Activated CD4-positive, CD25-positive, alpha-beta regulatory T cell treated with anti-CD3 and anti-CD28 coated beads, Interleukin-2, amount 50 U/mL, for 16 hours (primary cell): ENCODE results near the gene MOB3B.
"Not testable (repeated sequence)": the region's sequence is repeated elsewhere in the genome, so short reads cannot be mapped to it uniquely, and the experiment has no call there.

Experiments used
- DNase-seq: peaks from one replicate; pipeline ENCODE4 v3.0.0-alpha.2; 2020; ENCODE audit warnings: low read depth, low spot score

Gene MOB3B

GRCh38 chr9:27518809-27519208 lies 10.8 kb downstream of the MOB3B start:
- no peak for DNase-seq

GRCh38 chr9:27518006-27518405 lies 11.6 kb downstream of the MOB3B start:
- DNase-seq, result no peak

GRCh38 chr9:27514551-27514950 lies 15.1 kb downstream of the MOB3B start:
- DNase-seq, result no peak

GRCh38 chr9:27511771-27512170 lies 17.8 kb downstream of the MOB3B start:
- DNase-seq, result no peak

- DNase-seq, result no peak
Measured at GRCh38 chr9:27510780-27511179, 18.8 kb downstream of the MOB3B start.

- no peak for DNase-seq
Measured at GRCh38 chr9:27506981-27507380, 22.6 kb downstream of the MOB3B start.

DNA sequence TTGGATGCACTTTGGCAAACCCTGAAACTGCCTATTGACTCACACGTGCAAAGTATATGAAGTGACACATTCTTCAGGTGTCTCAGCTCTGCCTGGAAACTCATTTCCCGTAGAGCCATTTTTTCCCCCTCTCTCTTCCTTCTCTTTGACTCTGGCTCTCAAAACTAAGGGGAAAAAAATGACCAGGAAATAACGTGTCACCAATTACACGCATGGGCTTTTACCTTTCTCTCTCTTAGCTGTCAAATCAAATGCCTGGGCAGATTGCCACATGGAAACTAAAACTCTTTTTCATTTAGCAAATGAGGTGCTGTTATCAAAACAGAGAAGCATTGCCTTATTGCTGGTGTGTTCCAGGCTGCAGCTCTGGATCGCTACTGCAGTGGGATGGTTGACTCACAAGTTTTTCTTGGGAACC lies 23.9 kb downstream of the MOB3B start:
- DNase-seq, result no peak

DNA sequence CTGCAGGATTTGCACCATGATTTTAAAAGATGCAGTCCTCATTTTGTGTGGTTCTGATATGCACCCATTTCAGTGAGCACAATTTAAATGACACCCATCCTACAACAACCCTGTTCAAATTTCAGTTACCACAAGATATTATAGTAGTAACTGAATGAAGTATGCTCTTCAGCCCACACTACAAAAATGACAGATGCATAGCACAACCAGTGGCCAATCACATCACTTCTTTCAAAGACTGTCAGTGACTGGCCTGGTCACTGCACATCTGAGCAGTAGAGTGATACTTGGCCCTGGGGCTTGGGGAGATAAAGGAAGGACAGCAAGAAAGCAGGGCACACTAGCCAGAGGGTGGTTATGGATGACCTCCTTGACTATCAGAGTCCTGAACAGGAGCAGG lies 25.4 kb downstream of the MOB3B start:
- DNase-seq, result no peak

- no peak for DNase-seq
Measured at GRCh38 chr9:27503623-27504022, 26.0 kb downstream of the MOB3B start.

- DNase-seq, result not testable (repeated sequence)
Measured at GRCh38 chr9:27500902-27501301, 28.7 kb downstream of the MOB3B start.

GRCh38 chr9:27499451-27499850 lies 30.2 kb downstream of the MOB3B start:
- no peak for DNase-seq

- no peak for DNase-seq
Measured at GRCh38 chr9:27497883-27498417, 31.7 kb downstream of the MOB3B start.

- no peak for DNase-seq
Measured at GRCh38 chr9:27496135-27496504, 33.5 kb downstream of the MOB3B start.

- no peak for DNase-seq
Measured at GRCh38 chr9:27495480-27496134, 34.0 kb downstream of the MOB3B start.

DNA sequence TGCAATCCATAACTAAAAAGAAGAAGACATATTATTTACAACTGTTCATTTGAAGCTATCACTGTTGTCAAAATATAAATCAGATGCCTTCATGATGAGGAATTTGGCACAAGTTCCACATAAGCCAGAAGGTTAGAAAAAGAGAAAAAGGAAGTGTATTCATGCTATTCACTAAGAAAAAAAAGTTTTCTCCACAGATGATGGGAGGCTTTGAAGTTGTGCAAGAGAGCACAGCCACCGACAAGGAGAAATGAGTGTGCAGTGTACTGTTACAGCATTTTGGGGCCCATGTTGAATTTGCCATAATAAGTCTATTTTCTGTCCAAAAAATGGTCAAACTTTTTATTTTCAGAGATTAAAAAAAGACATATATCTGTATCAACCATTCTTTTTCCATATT lies 38.5 kb downstream of the MOB3B start:
- no peak for DNase-seq

GRCh38 chr9:27489087-27489876 lies 40.3 kb downstream of the MOB3B start:
- DNase-seq, result no peak

DNA sequence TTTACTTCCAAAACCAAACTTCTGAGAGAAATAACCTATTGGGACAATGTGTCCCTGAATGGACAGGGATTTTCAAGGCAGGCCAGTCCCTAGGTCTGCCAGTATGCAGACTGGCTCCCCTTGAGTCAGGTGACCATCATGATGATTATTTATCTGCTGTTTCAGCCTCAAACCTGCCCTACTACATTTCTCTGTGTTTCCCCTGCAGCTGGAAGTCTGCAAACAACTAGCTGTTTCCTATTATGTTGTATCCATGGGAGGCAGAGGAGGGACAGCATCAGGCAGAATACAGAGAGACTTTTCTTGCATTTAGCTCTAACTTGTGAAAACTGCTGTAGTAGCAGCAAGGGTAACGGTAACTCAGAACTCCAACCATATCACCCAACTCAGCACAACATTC lies 41.7 kb downstream of the MOB3B start:
- DNase-seq, result no peak

DNA sequence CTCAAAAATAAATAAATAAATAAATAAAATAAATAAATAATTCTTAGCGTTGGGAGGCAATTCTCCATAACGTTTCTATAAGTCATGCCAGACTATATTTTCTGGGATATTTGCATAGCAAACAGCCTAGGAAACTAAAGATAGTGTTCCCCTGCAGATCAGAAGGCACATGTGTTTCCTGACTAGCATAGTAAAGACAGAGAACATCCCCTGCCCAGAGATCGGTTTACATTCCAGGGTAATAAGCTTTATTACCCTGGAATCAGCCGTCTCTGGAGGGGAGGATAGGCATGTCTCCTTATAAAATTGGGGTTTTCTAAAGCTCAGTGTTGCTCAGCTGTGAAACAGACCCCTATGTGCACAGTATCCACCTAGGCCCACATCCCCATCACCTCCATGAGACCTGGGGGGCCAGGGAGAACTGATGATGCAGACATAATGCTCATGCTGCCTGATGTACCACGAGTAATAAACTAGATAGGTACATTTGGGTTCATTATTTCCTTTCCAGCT lies 42.4 kb downstream of the MOB3B start:
- DNase-seq, result no peak

DNA sequence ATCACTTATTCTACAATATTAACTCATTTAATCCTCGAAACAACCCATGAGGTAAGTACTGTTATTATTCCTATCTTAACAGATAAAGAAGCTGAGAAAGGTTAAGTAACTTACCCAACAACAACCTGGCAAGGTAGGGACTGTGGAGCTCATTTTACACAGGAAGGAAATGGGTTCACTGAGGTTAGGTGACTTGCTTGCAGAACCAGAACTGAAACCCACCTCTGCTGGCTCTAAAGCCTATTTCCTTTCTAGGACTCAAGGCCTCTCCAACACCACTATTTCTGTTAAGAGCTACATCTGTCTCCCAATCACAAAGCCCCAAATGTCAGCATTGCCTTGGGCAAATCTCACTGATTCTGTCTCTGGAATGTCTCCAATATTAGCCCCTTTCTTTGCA lies 44.5 kb downstream of the MOB3B start:
- DNase-seq, result no peak

- no peak for DNase-seq
Measured at GRCh38 chr9:27483576-27483975, 46.0 kb downstream of the MOB3B start.

DNA sequence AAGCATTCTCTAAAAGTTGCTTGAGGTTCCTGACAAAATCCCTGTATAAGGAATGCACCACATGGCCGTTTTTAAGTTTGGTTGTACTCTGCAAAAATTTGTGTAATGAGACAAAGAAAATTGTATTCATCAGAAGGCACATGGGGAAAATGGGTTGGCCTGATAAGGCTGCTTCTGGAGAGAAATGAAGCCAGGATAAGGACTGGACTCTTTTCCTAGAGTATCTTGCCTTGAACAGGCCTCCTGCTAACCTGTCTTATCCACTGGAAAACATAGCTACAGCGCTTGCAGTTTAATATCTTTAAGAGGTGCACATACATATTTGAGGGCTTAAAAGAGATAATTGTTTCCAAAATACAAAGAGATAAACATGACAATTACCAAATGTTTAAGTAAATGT lies 46.9 kb downstream of the MOB3B start:
- no peak for DNase-seq

DNA sequence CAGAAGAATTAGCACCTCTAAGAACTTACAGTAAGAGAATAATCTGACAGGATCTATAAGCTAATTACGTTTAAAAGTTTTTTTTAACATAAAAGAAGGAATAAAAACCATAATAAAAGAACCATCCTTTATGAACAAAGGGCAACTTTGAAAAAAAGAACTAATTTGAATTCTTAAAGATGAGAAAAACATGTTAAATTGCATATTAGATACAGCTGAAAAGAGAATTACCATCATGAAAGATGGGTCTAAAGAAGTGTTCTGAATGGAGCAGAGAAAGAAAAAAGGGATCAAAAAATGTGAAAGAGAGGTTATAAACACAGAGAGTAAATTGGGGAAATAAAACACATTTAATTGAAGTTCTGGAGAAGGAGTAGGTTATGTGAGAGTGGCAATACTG lies 51.3 kb downstream of the MOB3B start:
- no peak for DNase-seq
